Gastroesophageal sphincter (tissue), 3 donors: ENCODE results near the gene SHC2.

Source experiments
- CTCF ChIP-seq, 4 experiments: fragments of 200-600 bp in 2 of 4; fragments of 450-650 bp in 2 of 4; sonication (generic) in 1 of 4; IDR thresholded peaks; one replicate each; pipeline ENCODE4 v1.5.1; 2017 to 2019; ENCODE audit warnings: antibody characterized with exemption in 4 of 4, mild to moderate bottlenecking in 2 of 4, moderate library complexity in 2 of 4
- POLR2A ChIP-seq, 2 donors: fragments of 450-650 bp; IDR thresholded peaks; one replicate each; pipeline ENCODE4 v1.6.1; 2017; ENCODE audit warnings: antibody characterized with exemption in 2 of 2, mild to moderate bottlenecking in 2 of 2, moderate library complexity in 1 of 2

GRCh38 chr19:409516-410242, 51.2 kb downstream of the SHC2 start:
- TF ChIP-seq CTCF (IDR thresholded peaks at IDR 0.05) = no peak
- TF ChIP-seq POLR2A (IDR thresholded peaks at IDR 0.05) = no peak
